SK-N-MC (cell line): ENCODE measurements around the gene LHFPL3.

ENCODE experiments used
- DNase-seq: peaks from one replicate; pipeline ENCODE4 v3.0.0-alpha.2; 2011; ENCODE audit warnings: low read depth, low spot score
- H3K27ac ChIP-seq: fragments of 200-600 bp; sonication (generic); 2 replicates; pipeline ENCODE4 v1.5.1; 2016; ENCODE audit warnings: mixed run types
- H3K36me3 ChIP-seq: fragments of 200-600 bp; sonication (generic); 2 replicates; pipeline ENCODE4 v1.6.1; 2017; ENCODE audit warnings: antibody characterized with exemption, low read length, mixed read lengths; ENCODE audit not compliant: insufficient read depth
- H3K4me3 ChIP-seq: fragments of 200-600 bp; sonication (generic); 2 replicates; pipeline ENCODE4 v1.5.1; 2016
- H3K9ac ChIP-seq: fragments of 200-600 bp; sonication (generic); 2 replicates; pipeline ENCODE4 v1.8.0; 2017; ENCODE audit warnings: mixed run types, mixed read lengths; ENCODE audit not compliant: insufficient read length
- H3K9me3 ChIP-seq: fragments of 200-600 bp; sonication (generic); 2 replicates; pipeline ENCODE4 v1.6.1; 2017; ENCODE audit warnings: low read depth, mild to moderate bottlenecking, antibody characterized with exemption, low read length, moderate library complexity, mixed read lengths
- EZH2 ChIP-seq: fragments of 200-600 bp; sonication (generic); IDR thresholded peaks from one replicate; pipeline ENCODE4 v1.6.1; 2017; ENCODE audit warnings: antibody characterized with exemption
- FOXP2 ChIP-seq: optimal IDR thresholded peaks from 2 replicates; pipeline ENCODE3; 2011; ENCODE audit warnings: mild to moderate bottlenecking, moderate library complexity; ENCODE audit not compliant: insufficient read depth; ENCODE audit errors: extremely low read length, control extremely low read depth
- POLR2AphosphoS5 ChIP-seq: IDR thresholded peaks from 2 replicates; pipeline ENCODE4 v1.6.1; 2012; ENCODE audit warnings: mild to moderate bottlenecking, low read depth, low read length, borderline replicate concordance

LHFPL3 gene

DNA sequence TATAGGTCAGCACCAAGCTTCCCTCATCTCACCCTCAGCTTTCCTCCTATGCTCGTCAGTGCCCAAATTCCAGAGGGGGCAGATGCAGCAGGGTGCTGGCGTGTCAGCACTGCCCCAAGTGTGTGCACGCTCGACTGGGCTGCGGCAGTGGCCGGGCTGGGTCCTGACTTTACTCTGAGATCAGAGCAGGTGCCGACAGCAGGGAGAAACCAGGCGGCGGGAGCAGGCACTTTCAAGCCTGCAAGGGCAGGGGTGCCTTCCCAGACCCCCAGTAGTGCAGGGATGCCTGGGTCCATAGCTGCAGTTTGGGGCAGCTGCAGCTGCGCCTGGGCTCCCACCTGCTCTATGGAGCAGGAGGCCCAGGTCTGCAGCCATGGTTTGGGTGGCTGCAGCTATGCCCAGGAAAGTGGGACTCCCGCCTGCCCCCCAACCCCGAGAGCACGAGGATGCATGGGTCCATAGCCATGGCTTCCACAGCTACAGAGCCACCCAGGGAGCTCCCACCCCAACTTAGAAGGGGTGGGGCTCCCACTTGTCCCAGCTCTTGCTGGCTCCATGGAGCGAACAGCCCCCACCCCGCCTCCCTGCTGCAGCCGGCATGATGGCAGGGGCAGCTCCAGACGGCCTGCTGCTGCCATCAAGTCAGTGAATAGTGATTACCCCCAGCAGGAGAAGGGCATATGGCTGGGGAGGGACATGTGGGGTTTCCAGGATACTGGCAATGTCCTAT lies 486.4 kb downstream of the LHFPL3 start:
- no peak overlapping the region for H3K27ac ChIP-seq
- no peak for DNase-seq
- no peaks in the 10 kb centered on the region for H3K36me3 ChIP-seq
- TF ChIP-seq FOXP2 (no peak), EZH2 (no peak), POLR2AphosphoS5 (no peak)
- no peaks in the 10 kb centered on the region for H3K9me3 ChIP-seq
- no peak overlapping the region for H3K4me3 ChIP-seq
- H3K9ac ChIP-seq, result no peak overlapping the region

DNA sequence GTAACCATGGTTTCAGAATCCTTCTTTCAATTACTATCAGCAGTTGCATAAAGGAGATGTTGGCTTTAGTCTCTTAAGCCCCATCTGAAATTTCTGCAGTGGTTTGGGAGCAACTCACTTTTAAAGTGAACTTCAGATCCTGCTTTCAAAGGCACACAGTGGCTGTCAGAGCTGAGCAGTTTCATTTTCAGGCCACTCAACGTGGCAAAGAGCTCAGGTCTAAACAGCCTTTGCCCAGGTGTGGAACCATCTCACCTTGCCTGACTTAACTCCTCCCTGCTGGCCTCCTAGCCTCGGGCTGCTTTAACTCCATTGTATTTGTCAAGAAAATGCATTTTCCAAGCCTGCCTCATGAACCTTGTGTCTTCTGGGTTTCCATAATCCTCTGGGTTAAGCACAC lies 488.1 kb downstream of the LHFPL3 start:
- Histone ChIP-seq H3K27ac (no peak overlapping the region), H3K9me3 (no peaks in the 10 kb centered on the region), H3K4me3 (no peak overlapping the region), H3K36me3 (no peaks in the 10 kb centered on the region), H3K9ac (no peak overlapping the region)
- no peak for TF ChIP-seq EZH2
- no peak for TF ChIP-seq FOXP2
- TF ChIP-seq POLR2AphosphoS5, result no peak
- DNase-seq, result no peak

DNA sequence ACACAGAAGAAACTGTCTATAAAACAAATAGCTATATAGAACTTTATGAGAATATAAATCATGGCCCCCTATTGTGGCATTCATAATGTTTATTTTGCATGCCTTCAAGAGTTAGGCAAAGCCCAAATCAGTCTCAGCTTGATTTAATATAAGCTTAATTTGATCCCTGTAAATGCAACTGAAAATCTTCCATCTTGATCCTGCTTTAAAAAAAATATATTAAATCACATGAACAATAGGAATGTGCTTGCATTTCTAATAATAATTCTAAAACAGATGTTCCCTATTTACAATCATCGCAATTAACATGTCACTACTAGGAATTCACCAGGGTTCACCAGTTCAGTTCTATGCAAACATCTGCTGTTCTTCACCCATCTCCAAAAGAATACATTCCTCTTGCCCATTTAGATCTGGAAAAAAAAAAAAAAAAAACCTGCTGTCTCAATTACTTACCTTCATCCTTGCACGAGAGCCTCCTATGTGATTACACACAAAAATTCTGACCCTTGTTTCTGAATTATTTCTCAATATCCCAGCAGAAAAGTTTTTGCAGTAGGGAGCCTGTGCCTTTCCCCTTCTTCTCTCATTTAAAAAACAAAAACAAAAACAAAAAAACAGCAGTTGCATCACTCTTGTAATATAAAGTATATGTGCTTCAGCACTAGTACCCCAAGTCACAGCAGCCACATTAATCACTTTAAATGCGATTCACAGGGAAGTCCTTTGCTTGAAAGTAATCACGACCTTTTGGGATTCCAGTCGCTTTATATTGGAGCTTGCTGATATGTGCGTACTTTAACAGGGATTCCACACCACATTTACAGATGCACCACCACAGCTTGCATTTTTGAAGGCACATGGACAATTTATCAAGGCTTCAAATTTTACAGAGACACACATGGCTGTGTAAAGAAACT lies 490.8 kb downstream of the LHFPL3 start:
- TF ChIP-seq EZH2, result no peak
- TF ChIP-seq POLR2AphosphoS5, result no peak
- no peak for TF ChIP-seq FOXP2
- no peaks in the 10 kb centered on the region for H3K36me3 ChIP-seq
- H3K9ac ChIP-seq, result no peak overlapping the region
- H3K27ac ChIP-seq, result no peak overlapping the region
- no peak for DNase-seq
- H3K9me3 ChIP-seq, result no peaks in the 10 kb centered on the region
- no peak overlapping the region for H3K4me3 ChIP-seq

DNA sequence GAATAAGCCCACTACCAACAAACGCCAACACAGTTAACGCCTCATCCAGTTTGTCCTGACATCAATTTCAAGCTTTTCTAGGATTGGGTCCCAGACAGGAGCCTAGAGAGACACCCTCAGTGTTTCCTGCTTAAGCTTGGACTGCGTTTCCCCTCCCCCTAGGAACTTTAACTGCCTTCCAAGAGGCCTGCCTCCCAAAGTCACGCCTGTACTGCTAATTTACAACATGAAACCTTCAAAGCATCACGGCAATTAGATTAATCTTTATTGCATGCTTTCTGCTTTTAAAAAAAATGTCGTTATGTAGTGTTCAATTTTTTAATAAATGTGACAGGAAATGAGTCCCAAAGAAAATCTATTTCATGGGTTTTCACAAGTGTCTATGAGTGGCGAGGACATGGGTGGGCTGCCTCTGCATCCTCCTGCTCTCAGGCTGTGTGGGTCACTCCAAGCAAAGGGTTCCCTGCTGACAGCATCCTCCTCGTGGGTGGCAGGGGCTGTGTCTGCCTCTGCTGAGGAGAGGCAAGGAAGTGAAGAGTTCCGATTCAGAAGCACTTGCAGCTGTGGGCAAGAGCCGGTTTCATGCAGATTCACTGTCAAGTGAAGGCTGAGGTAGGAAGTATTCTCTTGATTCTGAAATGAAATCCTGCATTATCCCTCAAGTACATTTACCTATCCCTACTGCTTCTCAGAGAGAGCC lies 492.6 kb downstream of the LHFPL3 start:
- no peak overlapping the region for H3K4me3 ChIP-seq
- DNase-seq, result no peak
- no peak for TF ChIP-seq POLR2AphosphoS5
- no peak for TF ChIP-seq FOXP2
- TF ChIP-seq EZH2, result no peak

DNA sequence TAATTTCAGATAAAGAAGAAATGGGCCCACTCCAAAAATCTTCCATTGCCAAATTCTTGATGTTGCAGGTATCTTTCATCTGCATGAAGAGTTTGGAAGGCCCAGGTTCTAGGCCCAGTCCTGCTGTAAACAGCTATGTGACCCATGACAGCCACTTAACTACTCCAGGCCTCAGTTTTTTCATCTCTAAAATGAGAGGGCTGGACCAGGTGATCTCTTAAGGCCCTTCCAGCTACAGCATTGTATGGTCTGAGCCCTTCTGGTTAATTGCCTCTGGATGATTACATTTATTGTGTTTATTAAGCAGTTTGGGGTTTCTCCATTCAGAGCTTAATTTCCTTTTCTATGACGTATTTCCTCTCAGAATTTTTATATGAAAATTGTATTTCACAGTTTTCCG lies 494.8 kb downstream of the LHFPL3 start:
- H3K9me3 ChIP-seq, result no peaks in the 10 kb centered on the region
- no peak overlapping the region for H3K27ac ChIP-seq
- no peak overlapping the region for H3K4me3 ChIP-seq

More for the DNA sequence above, 492.6 kb downstream of the LHFPL3 start:
- H3K9ac ChIP-seq, result no peak overlapping the region
- H3K27ac ChIP-seq, result no peak overlapping the region
- H3K9me3 ChIP-seq, result no peaks in the 10 kb centered on the region
- no peaks in the 10 kb centered on the region for H3K36me3 ChIP-seq

DNA sequence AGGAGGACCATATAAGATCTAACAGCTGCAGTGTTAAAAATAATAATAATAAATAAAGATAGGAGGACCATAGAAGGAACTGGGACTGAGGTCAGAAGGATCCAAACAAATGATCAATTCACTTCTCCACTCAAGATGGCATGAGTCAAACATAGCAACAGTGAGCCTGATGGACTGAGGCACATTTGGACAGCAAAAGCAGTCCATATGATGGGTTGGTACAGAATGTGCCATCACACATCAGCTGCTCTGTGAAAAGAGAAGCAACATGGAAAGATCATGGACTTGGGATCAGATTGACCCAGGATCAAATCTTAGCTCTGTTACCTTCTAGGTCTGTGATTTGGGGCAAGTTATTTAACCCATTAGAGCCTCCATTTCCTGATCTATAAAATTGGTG lies 496.7 kb downstream of the LHFPL3 start:
- no peak overlapping the region for H3K27ac ChIP-seq
- no peaks in the 10 kb centered on the region for H3K36me3 ChIP-seq
- no peaks in the 10 kb centered on the region for H3K9me3 ChIP-seq
- H3K4me3 ChIP-seq, result no peak overlapping the region
- no peak overlapping the region for H3K9ac ChIP-seq
- TF ChIP-seq FOXP2, result no peak
- no peak for TF ChIP-seq POLR2AphosphoS5
- TF ChIP-seq EZH2, result no peak
- DNase-seq, result no peak

More for the DNA sequence above, 494.8 kb downstream of the LHFPL3 start:
- Histone ChIP-seq H3K36me3 (no peaks in the 10 kb centered on the region), H3K9ac (no peak overlapping the region)
- no peak for DNase-seq
- TF ChIP-seq EZH2, result no peak
- TF ChIP-seq POLR2AphosphoS5, result no peak
- no peak for TF ChIP-seq FOXP2

DNA sequence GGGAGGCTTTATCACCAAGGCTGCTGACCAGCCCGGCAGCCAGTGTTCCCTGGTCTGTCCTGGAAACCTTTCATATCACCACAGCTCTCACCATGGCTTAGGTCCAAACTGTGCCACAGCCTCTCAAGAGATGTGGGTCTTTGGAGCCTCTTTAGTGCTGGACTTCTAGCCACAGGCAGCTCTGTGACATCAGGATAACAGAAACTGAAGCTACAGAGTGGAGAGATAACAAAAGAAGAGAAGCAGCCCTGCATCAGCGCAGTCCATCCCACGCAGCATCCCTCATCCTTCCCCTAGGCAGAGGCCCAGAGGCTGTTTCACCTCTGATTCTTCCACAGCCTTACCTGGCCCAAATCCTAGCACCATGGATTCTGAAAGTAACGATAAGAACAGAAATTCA lies 497.7 kb downstream of the LHFPL3 start:
- no peak overlapping the region for H3K4me3 ChIP-seq
- H3K9me3 ChIP-seq, result no peaks in the 10 kb centered on the region
- TF ChIP-seq EZH2 (no peak), POLR2AphosphoS5 (no peak), FOXP2 (no peak)
- DNase-seq, result no peak
- H3K27ac ChIP-seq, result no peak overlapping the region
- no peak overlapping the region for H3K9ac ChIP-seq
- H3K36me3 ChIP-seq, result no peaks in the 10 kb centered on the region

DNA sequence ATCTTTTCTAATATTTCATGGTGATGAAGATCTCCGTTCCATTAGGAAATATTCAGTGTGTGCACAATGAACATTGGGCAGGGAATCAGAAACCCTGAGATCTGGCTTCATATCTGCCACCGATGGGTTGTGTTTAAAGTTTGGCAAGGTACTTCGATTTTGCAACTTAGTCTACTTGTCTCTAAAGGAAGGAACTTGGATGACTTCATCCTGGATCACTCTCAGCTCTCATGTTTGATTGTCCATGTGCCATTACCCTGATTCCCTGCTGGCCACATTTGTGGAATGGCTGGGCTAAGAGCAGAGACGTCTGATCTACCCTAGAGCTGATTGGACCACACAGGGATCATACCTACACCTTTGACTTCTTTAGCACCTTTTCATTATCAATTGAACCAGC lies 508.6 kb downstream of the LHFPL3 start:
- no peak for TF ChIP-seq POLR2AphosphoS5
- no peak for TF ChIP-seq EZH2
- no peak for TF ChIP-seq FOXP2
- no peaks in the 10 kb centered on the region for H3K36me3 ChIP-seq
- no peaks in the 10 kb centered on the region for H3K9me3 ChIP-seq
- H3K4me3 ChIP-seq, result no peak overlapping the region
- DNase-seq, result no peak
- H3K9ac ChIP-seq, result no peak overlapping the region
- no peak overlapping the region for H3K27ac ChIP-seq
